Heart right ventricle (tissue), 16 donors: Measurements from ENCODE around the gene ASPN. TPM values are rescaled to one million over a fixed set of nuclear protein-coding genes. Genes with fewer than 3 reads are reported as not detected.

Experiments
- ATAC-seq, 8 donors: fragments of 200-7000 bp; cut with Tn5 transposase; one replicate each; pipeline ENCODE4 v1.9.1; 2020; ENCODE audit warnings: mild to moderate bottlenecking in 8 of 8, moderate library complexity in 8 of 8, moderate number of reproducible peaks in 1 of 8
- DNase-seq, 2 donors: peaks; one replicate each; pipeline ENCODE4 v3.0.0-alpha.2; 2020
- H3K27ac ChIP-seq, 10 donors: fragments of 200-600 bp; sonication (generic) in 2 of 10; one replicate each; pipeline versions ENCODE4 v1.5.0 to v1.8.0; 2020 to 2022; ENCODE audit warnings: mild to moderate bottlenecking in 3 of 10
- H3K27me3 ChIP-seq, 7 donors: fragments of 200-600 bp; one replicate each; pipeline ENCODE4 v1.8.0; 2021 to 2022; ENCODE audit warnings: mild to moderate bottlenecking in 2 of 7
- H3K36me3 ChIP-seq, 9 donors: fragments of 200-600 bp; sonication (generic) in 1 of 9; one replicate each; pipeline versions ENCODE4 v1.5.0 to v1.8.0; 2020 to 2022; ENCODE audit warnings: mild to moderate bottlenecking in 2 of 9
- H3K4me1 ChIP-seq, 9 donors: fragments of 200-600 bp; sonication (generic) in 1 of 9; one replicate each; pipeline versions ENCODE4 v1.5.0 to v1.8.0; 2020 to 2022; ENCODE audit warnings: mild to moderate bottlenecking in 4 of 9
- H3K4me3 ChIP-seq, 10 donors: fragments of 200-600 bp; sonication (generic) in 2 of 10; one replicate each; pipeline versions ENCODE4 v1.5.0 to v1.8.0; 2020 to 2022; ENCODE audit warnings: mild to moderate bottlenecking in 7 of 10, moderate library complexity in 2 of 10
- H3K9me3 ChIP-seq, 11 donors: fragments of 200-600 bp in 10 of 11; sonication (generic) in 2 of 11; one replicate each; pipeline versions ENCODE4 v1.5.0 to v1.8.0; 2013 to 2022; ENCODE audit warnings: mild to moderate bottlenecking in 2 of 11, control low read depth in 1 of 11, moderate library complexity in 1 of 11
- WGBS, 2 donors: extraction: QIAGEN DNeasy Blood & Tissue Kit; methylation state at CpG; one replicate each; pipeline ENCODE4 v1.1.7; 2013; ENCODE audit warnings: inconsistent platforms in 1 of 2; 5-methylcytosine and 5-hydroxymethylcytosine counted together
- intact Hi-C, 10 donors: fragments of 100-400 bp; cut with DNase I; formaldehyde crosslinking; loops; one replicate each; pipeline versions ENCODE4 v1.11.1 to v1.14.2; 2022
- polyA plus RNA-seq, 2 donors: library from polyadenylated mRNA; stranded (reverse); fragments of 200-250 nt; gene quantifications; one replicate each; pipeline ENCODE4 v1.2.3, GENCODE V29; 2013
- total RNA-seq, 10 donors: library from RNA; stranded (reverse); fragmentation: NEBNext Ultra II Directional in 3 of 10; extraction: Animal tissue kit (Norgen Biotek cat#: 25700) in 3 of 10; gene quantifications; one replicate each; pipeline versions ENCODE4 v1.2.1 to v1.2.4, GENCODE V29; 2021 to 2023
- TF ChIP-seq, protein P1 (sequence below), 9 donors: fragments of 200-600 bp; sonication (generic) in 2 of 9; IDR thresholded peaks; one replicate each; pipeline versions ENCODE4 v1.5.0 to v1.8.0; 2021 to 2022; ENCODE audit warnings: antibody characterized with exemption in 9 of 9, mild to moderate bottlenecking in 5 of 9, moderate library complexity in 1 of 9
- donor health status: Arrhythmogenic right ventricular cardiomyopathy.
- donor health status: ischemic (EF 13 %, LVEDD 7.1; RV severe dilation, severe dysfunction).
- donor health status: healthy with polysubstance abuse.
- donor health status: DM: no; HTN: yes; CAD: no.
- donor health status: DM: no; HTN: no; CAD: no.
- donor health status: ischemic (EF 25% LVEDD 6.9; RV normal size, moderate dysfunction).
- donor health status: ischemic (EF 25% LVEDD 5.7; RV mildly dilated, moderate dysfunction).
- donor health status: healthy.
- donor health status: DM: yes; HTN: yes; CAD: no.
- donor health status: Ischemic cardiomyopathy.
- donor health status: ischemic (EF 35%, LVEDD 5.7; RV mildly dilated, moderate dysfunction).
- donor health status: nonischemic (EF 11% LVEDD 7.7; RV severe dilation, severe dysfunction).
- donor health status: DM: yes; HTN: yes; CAD: no.
- donor health status: PGD.
- donor health status: ischemic (EF 29% LVEDD 5.4; RV normal size, mild dysfunction).
- donor health status: nonischemic (EF 23%, LVEDD 6.1; RV moderate dilation, normal function).

Gene ASPN
- total and polyA plus RNA-seq, 12 donors: 2.3 to 29.6 (median 16.9) TPM

- ATAC-seq (peak in 1 of 8 donors; percentile 23), DNase-seq (no peak)
- Histone ChIP-seq H3K27me3 (no peaks in the 10 kb centered on the region), H3K27ac (peak overlapping the region in 8 of 10 donors; percentile 29 to 89 (median 74)), H3K4me3 (peak overlapping the region in 6 of 10 donors; percentile 11 to 50 (median 42)), H3K9me3 (no peaks in the 10 kb centered on the region), H3K4me1 (peaks cover 3 to 53% (median 27%) of the 10 kb centered on the region in 9 donors), H3K36me3 (peaks cover 0 to 7% (median 0%) of the 10 kb centered on the region in 9 donors)
- TF ChIP-seq, protein P1, sequence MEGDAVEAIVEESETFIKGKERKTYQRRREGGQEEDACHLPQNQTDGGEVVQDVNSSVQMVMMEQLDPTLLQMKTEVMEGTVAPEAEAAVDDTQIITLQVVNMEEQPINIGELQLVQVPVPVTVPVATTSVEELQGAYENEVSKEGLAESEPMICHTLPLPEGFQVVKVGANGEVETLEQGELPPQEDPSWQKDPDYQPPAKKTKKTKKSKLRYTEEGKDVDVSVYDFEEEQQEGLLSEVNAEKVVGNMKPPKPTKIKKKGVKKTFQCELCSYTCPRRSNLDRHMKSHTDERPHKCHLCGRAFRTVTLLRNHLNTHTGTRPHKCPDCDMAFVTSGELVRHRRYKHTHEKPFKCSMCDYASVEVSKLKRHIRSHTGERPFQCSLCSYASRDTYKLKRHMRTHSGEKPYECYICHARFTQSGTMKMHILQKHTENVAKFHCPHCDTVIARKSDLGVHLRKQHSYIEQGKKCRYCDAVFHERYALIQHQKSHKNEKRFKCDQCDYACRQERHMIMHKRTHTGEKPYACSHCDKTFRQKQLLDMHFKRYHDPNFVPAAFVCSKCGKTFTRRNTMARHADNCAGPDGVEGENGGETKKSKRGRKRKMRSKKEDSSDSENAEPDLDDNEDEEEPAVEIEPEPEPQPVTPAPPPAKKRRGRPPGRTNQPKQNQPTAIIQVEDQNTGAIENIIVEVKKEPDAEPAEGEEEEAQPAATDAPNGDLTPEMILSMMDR (IDR thresholded peaks at IDR 0.05): no peak
- intact Hi-C loops: no loop called here
- 82 to 87% methylated on average over 7 of the region's 7 CpGs for WGBS, 2 donors
Measured at GRCh38 chr9:92478783-92479182, 3.5 kb downstream of the ASPN start.

GRCh38 chr9:92476962-92477361 lies 5.3 kb downstream of the ASPN start:
- H3K4me3 ChIP-seq: no peak overlapping the region
- TF ChIP-seq, protein P1 (IDR thresholded peaks at IDR 0.05): no peak
- H3K4me1 ChIP-seq: peaks cover 3 to 36% (median 23%) of the 10 kb centered on the region in 9 donors
- DNase-seq (no peak), ATAC-seq (no peak)
- peak overlapping the region in 1 of 10 donors; percentile 7 for H3K27ac ChIP-seq
- no peaks in the 10 kb centered on the region for H3K27me3 ChIP-seq
- WGBS, 2 donors: 100% methylated on average over 1 of the region's 1 CpG
- H3K9me3 ChIP-seq: no peaks in the 10 kb centered on the region
- peaks cover 0 to 9% (median 0%) of the 10 kb centered on the region in 9 donors for H3K36me3 ChIP-seq
- intact Hi-C loops: no loop called here

GRCh38 chr9:92474587-92474986 lies 7.7 kb downstream of the ASPN start:
- intact Hi-C loops: no loop called here
- H3K4me3 ChIP-seq: no peak overlapping the region
- no peaks in the 10 kb centered on the region for H3K9me3 ChIP-seq
- H3K4me1 ChIP-seq: peaks cover 0 to 16% (median 5%) of the 10 kb centered on the region in 9 donors
- WGBS, 2 donors: 94 to 96% methylated on average over 3 of the region's 3 CpGs
- no peak for ATAC-seq
- TF ChIP-seq, protein P1 (IDR thresholded peaks at IDR 0.05): no peak
- H3K36me3 ChIP-seq: peaks cover 0 to 26% (median 0%) of the 10 kb centered on the region in 9 donors
- no peaks in the 10 kb centered on the region for H3K27me3 ChIP-seq
- DNase-seq: no peak
- H3K27ac ChIP-seq: no peak overlapping the region

DNA sequence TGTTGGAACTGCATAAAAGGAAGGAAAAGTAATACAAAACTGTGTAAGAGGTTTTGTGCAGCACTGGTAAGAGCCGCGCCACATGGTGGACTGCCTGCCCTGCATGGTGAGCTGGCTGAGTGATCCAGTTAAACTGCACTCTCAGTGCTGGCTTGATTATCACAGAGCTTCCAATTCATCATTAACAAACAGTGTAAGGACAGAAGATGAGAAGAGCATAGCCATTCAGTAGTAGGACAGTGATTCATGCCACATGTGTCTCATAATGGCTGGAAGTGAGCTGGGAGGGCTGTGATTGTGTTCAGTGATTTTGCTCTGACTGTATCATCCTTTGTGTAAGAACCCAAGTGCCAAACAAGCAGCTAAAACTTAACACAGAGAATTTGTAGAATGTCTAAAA lies 14.1 kb downstream of the ASPN start:
- H3K36me3 ChIP-seq: peaks cover 0 to 64% (median 0%) of the 10 kb centered on the region in 9 donors
- TF ChIP-seq, protein P1 (IDR thresholded peaks at IDR 0.05): no peak
- intact Hi-C loops: no loop called here
- no peaks in the 10 kb centered on the region for H3K9me3 ChIP-seq
- H3K4me3 ChIP-seq: no peak overlapping the region
- no peaks in the 10 kb centered on the region for H3K27me3 ChIP-seq
- WGBS, 2 donors: 94 to 99% methylated on average over 2 of the region's 2 CpGs
- DNase-seq: no peak
- peaks cover 0 to 18% (median 8%) of the 10 kb centered on the region in 9 donors for H3K4me1 ChIP-seq
- H3K27ac ChIP-seq: no peak overlapping the region
- no peak for ATAC-seq
